DND-41 (cell line): ENCODE data around the gene BLVRA.

Experiments
- EZH2 ChIP-seq: IDR thresholded peaks from 3 replicates; pipeline ENCODE4 v1.6.1; 2012; ENCODE audit warnings: borderline replicate concordance, low read depth, mild to moderate bottlenecking, moderate library complexity, low read length, inconsistent platforms; ENCODE audit not compliant: severe bottlenecking
- TF ChIP-seq, protein P1 (sequence below): IDR thresholded peaks from 2 replicates; pipeline ENCODE4 v1.5.1; 2012; ENCODE audit warnings: borderline replicate concordance, low read length, moderate library complexity, mild to moderate bottlenecking; ENCODE audit not compliant: poor library complexity, severe bottlenecking; ENCODE audit errors: extremely low read depth

DNA sequence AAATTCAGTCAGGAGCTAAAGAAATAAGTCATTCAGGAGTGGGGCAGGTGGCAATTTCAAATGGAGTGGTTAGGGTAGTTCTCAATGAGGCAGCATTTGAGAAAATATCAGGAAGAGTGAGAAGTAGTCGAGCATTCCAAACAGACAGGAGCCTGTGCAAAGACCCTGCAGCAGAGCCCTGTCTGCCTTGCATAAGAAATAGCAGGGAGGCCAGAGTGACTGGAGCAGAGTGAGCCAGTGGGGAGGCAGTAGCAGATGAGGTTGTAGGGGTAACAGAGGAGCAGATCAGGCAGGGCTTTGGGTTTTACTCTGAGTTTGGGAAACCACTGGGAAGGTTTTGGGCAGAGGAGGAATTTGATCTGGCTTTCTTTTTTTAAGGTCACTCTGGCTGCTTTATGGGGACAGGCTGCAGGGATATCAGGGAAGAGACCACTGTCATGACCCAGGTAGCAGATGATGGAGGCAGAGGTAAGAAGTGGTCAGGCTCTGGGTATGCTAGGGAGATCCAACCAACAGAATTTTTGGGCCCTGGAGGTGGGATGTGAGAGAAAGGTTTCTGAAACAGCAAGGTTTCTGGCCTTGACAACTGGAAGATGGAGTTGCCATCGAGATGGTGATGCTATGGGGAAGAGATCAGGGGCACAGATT is 1.3 kb upstream of the BLVRA start:
- TF ChIP-seq, protein P1, sequence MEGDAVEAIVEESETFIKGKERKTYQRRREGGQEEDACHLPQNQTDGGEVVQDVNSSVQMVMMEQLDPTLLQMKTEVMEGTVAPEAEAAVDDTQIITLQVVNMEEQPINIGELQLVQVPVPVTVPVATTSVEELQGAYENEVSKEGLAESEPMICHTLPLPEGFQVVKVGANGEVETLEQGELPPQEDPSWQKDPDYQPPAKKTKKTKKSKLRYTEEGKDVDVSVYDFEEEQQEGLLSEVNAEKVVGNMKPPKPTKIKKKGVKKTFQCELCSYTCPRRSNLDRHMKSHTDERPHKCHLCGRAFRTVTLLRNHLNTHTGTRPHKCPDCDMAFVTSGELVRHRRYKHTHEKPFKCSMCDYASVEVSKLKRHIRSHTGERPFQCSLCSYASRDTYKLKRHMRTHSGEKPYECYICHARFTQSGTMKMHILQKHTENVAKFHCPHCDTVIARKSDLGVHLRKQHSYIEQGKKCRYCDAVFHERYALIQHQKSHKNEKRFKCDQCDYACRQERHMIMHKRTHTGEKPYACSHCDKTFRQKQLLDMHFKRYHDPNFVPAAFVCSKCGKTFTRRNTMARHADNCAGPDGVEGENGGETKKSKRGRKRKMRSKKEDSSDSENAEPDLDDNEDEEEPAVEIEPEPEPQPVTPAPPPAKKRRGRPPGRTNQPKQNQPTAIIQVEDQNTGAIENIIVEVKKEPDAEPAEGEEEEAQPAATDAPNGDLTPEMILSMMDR: no peak
- no peak for TF ChIP-seq EZH2
